Colonic mucosa (tissue), 4 donors: ENCODE data around the gene ARHGAP4. TPM values are rescaled to one million over a fixed set of nuclear protein-coding genes. Genes with fewer than 3 reads are reported as not detected.

ENCODE experiments used
- DNase-seq: peaks from one replicate; pipeline ENCODE4 v3.0.0-alpha.2; 2020
- H3K27ac ChIP-seq: fragments of 200-600 bp; one replicate; pipeline ENCODE4 v1.8.0; 2021
- H3K27me3 ChIP-seq: fragments of 200-600 bp; one replicate; pipeline ENCODE4 v1.8.0; 2021
- H3K36me3 ChIP-seq: fragments of 200-600 bp; one replicate; pipeline ENCODE4 v1.8.0; 2021
- H3K4me1 ChIP-seq: fragments of 200-600 bp; one replicate; pipeline ENCODE4 v1.8.0; 2021; ENCODE audit warnings: mild to moderate bottlenecking
- H3K4me3 ChIP-seq: fragments of 200-600 bp; one replicate; pipeline ENCODE4 v1.8.0; 2021
- H3K9ac ChIP-seq, 2 donors: one replicate each; pipeline ENCODE4 v1.7.0; 2013; ENCODE audit warnings: control low read depth in 2 of 2, low read depth in 2 of 2, low read length in 2 of 2
- H3K9me3 ChIP-seq: fragments of 200-600 bp; one replicate; pipeline ENCODE4 v1.8.0; 2021
- intact Hi-C: fragments of 100-400 bp; cut with DNase I; formaldehyde crosslinking; loops from one replicate; pipeline ENCODE4 v1.14.1; 2022
- total RNA-seq, 2 donors: library from RNA; stranded (reverse); fragmentation: NEBNext Ultra II Directional in 1 of 2; extraction: Animal tissue kit (Norgen Biotek cat#: 25700) in 1 of 2; gene quantifications; one replicate each; pipeline ENCODE4 v1.2.1, GENCODE V29; 2021
- TF ChIP-seq, protein P1 (sequence below): fragments of 200-600 bp; IDR thresholded peaks from one replicate; pipeline ENCODE4 v1.8.0; 2022; ENCODE audit warnings: antibody characterized with exemption, mild to moderate bottlenecking
- donor health status: healthy.
- donor health status: DM: no; HTN: no; CAD: no.
- donor health status: DM: no; HTN: no; CAD: no.

The ARHGAP4 gene
- total RNA-seq, 2 donors from 2014 or later: 19.9 to 30.0 TPM

GRCh38 chrX:153941336-153942252 lies 15.5 kb upstream of the ARHGAP4 start:
- TF ChIP-seq, protein P1, sequence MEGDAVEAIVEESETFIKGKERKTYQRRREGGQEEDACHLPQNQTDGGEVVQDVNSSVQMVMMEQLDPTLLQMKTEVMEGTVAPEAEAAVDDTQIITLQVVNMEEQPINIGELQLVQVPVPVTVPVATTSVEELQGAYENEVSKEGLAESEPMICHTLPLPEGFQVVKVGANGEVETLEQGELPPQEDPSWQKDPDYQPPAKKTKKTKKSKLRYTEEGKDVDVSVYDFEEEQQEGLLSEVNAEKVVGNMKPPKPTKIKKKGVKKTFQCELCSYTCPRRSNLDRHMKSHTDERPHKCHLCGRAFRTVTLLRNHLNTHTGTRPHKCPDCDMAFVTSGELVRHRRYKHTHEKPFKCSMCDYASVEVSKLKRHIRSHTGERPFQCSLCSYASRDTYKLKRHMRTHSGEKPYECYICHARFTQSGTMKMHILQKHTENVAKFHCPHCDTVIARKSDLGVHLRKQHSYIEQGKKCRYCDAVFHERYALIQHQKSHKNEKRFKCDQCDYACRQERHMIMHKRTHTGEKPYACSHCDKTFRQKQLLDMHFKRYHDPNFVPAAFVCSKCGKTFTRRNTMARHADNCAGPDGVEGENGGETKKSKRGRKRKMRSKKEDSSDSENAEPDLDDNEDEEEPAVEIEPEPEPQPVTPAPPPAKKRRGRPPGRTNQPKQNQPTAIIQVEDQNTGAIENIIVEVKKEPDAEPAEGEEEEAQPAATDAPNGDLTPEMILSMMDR: no peak
- H3K27me3 ChIP-seq: no peaks in the 10 kb centered on the region
- H3K4me3 ChIP-seq: no peak overlapping the region
- no peaks in the 10 kb centered on the region for H3K9me3 ChIP-seq
- H3K27ac ChIP-seq: no peak overlapping the region
- no peaks in the 10 kb centered on the region for H3K36me3 ChIP-seq
- H3K9ac ChIP-seq: peak overlapping the region in 1 of 2 donors; percentile 2
- no peak for DNase-seq
- intact Hi-C loops: no loop called here
- H3K4me1 ChIP-seq: no peaks in the 10 kb centered on the region

GRCh38 chrX:153939573-153939972 lies 13.5 kb upstream of the ARHGAP4 start:
- no peaks in the 10 kb centered on the region for H3K36me3 ChIP-seq
- H3K4me3 ChIP-seq: no peak overlapping the region
- no peak for DNase-seq
- no peaks in the 10 kb centered on the region for H3K27me3 ChIP-seq
- no peak overlapping the region for H3K27ac ChIP-seq
- H3K9ac ChIP-seq: no peak overlapping the region
- intact Hi-C loops: no loop called here
- no peaks in the 10 kb centered on the region for H3K4me1 ChIP-seq
- H3K9me3 ChIP-seq: no peaks in the 10 kb centered on the region
- TF ChIP-seq, protein P1: no peak

DNA sequence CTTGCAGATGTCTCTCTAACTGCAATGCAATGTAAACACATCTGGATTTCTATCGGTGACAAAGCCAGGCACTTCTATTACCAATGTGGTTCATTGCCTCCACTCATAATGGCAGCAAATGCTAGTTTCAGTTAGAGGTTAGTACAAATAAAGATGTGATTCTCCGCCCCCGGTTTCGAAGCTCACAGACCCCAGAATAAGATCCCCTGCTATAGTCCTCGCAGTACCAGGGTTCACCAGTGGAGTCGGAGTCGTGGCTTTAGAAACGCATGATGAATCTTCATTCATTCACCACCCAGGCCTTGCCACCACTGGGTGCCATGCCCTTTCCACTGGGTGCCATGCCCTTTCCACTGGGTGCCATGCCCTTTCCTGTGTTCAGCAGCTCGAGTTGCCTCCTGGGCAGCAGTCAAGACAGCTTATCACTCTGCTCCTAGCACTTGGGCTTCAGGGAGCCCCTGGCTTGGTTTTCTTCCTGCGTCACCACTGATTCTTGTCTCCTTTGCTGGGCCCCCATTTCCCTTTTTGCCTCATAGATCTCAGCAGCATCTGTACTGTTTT lies 12.2 kb upstream of the ARHGAP4 start:
- Histone ChIP-seq H3K27me3 (no peaks in the 10 kb centered on the region), H3K9ac (no peak overlapping the region), H3K36me3 (no peaks in the 10 kb centered on the region), H3K9me3 (no peaks in the 10 kb centered on the region), H3K4me3 (no peak overlapping the region), H3K4me1 (no peaks in the 10 kb centered on the region), H3K27ac (no peak overlapping the region)
- TF ChIP-seq, protein P1: no peak
- intact Hi-C loops: no loop called here
- DNase-seq: no peak

- Histone ChIP-seq H3K36me3 (no peaks in the 10 kb centered on the region), H3K4me3 (no peak overlapping the region), H3K9me3 (no peaks in the 10 kb centered on the region), H3K27me3 (no peaks in the 10 kb centered on the region), H3K4me1 (no peaks in the 10 kb centered on the region), H3K27ac (no peak overlapping the region), H3K9ac (no peak overlapping the region)
- TF ChIP-seq, protein P1: no peak
- DNase-seq: no peak
- intact Hi-C loops: no loop called here
Measured at GRCh38 chrX:153937056-153937455, 11.0 kb upstream of the ARHGAP4 start.

DNA sequence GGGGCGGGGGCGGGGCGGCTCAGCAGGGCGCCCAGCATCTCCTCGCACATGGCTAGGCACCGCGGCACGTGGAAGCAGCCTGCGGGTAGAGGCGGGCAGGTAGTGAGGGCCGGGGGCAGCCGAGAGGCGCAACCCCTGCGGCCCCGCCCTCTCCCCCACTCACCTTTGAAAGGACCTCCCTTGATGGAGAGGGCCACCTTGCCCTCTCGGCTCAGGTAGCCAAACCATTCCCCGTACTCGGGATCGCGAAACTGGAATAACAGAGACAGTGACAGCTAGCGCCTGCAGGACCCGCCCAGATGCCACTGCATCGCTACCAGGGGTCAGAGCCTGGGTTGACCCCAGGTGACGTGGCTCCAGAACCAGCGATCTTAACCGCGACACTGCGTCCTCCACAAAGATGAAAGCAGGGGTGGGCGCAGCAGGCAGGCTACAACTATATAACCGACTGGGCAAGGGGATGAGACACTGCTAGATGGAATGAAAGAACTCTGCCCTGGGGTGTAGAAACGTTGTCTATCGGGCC lies 9.3 kb upstream of the ARHGAP4 start:
- Histone ChIP-seq H3K27me3 (no peaks in the 10 kb centered on the region), H3K27ac (no peak overlapping the region), H3K4me1 (no peaks in the 10 kb centered on the region), H3K36me3 (no peaks in the 10 kb centered on the region), H3K9ac (peak overlapping the region; percentile 12 to 35), H3K9me3 (no peaks in the 10 kb centered on the region), H3K4me3 (peak overlapping the region; percentile 77)
- DNase-seq: no peak
- TF ChIP-seq, protein P1: no peak
- intact Hi-C loops: no loop called here
